Measurements from ENCODE around the gene OPHN1. TPM values are rescaled to one million over a fixed set of nuclear protein-coding genes. Genes with fewer than 3 reads are reported as not detected.

The OPHN1 gene
- total and polyA plus RNA-seq, 12 donors: 1.2 to 9.1 (median 5.2) TPM

DNA sequence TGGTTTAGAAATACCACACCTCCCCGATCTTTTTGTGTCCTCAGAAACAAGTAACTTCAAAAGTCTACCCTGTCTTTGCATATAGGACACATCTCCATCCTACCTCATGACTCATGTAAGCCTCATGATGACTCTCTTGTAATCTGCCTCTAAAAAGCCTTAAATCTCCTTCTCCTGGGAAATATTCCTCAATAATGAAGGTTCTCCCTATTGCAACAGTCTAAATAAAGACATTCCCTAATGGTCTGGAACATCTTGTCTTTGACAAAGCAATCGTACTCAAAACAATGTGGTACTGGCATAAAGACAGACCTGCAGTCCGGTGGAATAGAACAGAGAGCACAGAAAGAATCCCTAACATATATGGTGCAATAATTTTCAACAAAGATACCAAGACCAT lies 257.7 kb downstream of the OPHN1 start:
- Histone ChIP-seq H3K9me3 (replicated peaks in 1 of 3) (no peaks in the 10 kb centered on the region), H3K36me3 (replicated peaks in 1 of 2) (no peaks in the 10 kb centered on the region), H3K27me3 (no peaks in the 10 kb centered on the region), H3K27ac (no peak overlapping the region), H3K4me3 (no peak overlapping the region), H3K4me1 (replicated peaks in 1 of 2) (no peaks in the 10 kb centered on the region)
- 64 to 86% (median 69%) methylated on average over 3 of the region's 3 CpGs for WGBS, 4 donors
- no peak for DNase-seq
- intact Hi-C loops (cut with DNase I): no loop called here
- TF ChIP-seq POLR2A (IDR thresholded peaks at IDR 0.05): no peak
- TF ChIP-seq, protein P1, sequence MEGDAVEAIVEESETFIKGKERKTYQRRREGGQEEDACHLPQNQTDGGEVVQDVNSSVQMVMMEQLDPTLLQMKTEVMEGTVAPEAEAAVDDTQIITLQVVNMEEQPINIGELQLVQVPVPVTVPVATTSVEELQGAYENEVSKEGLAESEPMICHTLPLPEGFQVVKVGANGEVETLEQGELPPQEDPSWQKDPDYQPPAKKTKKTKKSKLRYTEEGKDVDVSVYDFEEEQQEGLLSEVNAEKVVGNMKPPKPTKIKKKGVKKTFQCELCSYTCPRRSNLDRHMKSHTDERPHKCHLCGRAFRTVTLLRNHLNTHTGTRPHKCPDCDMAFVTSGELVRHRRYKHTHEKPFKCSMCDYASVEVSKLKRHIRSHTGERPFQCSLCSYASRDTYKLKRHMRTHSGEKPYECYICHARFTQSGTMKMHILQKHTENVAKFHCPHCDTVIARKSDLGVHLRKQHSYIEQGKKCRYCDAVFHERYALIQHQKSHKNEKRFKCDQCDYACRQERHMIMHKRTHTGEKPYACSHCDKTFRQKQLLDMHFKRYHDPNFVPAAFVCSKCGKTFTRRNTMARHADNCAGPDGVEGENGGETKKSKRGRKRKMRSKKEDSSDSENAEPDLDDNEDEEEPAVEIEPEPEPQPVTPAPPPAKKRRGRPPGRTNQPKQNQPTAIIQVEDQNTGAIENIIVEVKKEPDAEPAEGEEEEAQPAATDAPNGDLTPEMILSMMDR (IDR thresholded peaks at IDR 0.05): no peak

DNA sequence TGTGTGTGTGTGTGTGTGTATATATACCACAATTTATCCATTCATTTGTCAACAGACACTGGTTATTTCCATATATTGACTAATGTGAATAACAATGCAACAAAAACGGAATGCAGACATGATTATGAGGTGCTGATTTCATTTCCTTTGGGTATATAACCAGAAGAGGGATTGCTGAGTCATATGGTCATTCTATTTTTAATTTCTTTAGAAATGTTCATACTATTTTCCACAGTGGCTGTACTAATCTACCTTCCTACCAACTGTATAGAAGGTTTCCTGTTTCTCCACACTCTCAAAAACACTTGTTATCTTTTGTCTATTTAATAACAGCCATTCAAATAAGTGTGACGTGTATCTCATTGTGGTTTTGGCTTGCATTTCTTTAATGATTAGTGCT lies 269.9 kb downstream of the OPHN1 start:
- H3K4me1 ChIP-seq (replicated peaks in 1 of 2): no peaks in the 10 kb centered on the region
- H3K9me3 ChIP-seq (replicated peaks in 1 of 3): no peaks in the 10 kb centered on the region
- 44 to 68% (median 60%) methylated on average over 2 of the region's 2 CpGs for WGBS, 4 donors
- no peak for TF ChIP-seq POLR2A (IDR thresholded peaks at IDR 0.05)
- TF ChIP-seq, protein P1 (IDR thresholded peaks at IDR 0.05): no peak
- no peaks in the 10 kb centered on the region for H3K36me3 ChIP-seq (replicated peaks in 1 of 2)
- H3K27ac ChIP-seq: no peak overlapping the region
- no peak overlapping the region for H3K4me3 ChIP-seq
- intact Hi-C loops (cut with DNase I): no loop called here
- DNase-seq: no peak
- H3K27me3 ChIP-seq: peaks cover 12% of the 10 kb centered on the region

DNA sequence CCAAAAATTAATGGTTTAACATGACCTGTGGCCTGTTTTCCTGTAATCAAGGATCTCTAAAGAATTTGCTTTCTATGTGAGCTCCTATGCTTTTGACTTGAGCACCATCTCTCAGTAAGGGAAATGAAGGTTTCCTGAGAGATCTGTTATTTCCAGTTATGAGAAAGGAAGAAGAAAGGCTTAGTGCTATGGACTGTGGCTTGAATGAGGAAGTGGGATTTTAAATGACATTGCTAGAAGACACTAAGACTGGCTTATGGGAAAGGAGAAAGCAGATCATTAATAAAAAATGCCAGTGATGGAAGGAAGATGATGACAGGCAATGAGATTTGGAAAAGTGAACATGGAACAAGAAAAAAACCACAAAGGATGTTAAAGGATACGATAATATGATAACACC lies 285.4 kb downstream of the OPHN1 start:
- H3K9me3 ChIP-seq (replicated peaks in 1 of 3): peaks cover 0 to 3% (median 0%) of the 10 kb centered on the region in 3 donors
- no peak overlapping the region for H3K27ac ChIP-seq
- H3K36me3 ChIP-seq (replicated peaks in 1 of 2): no peaks in the 10 kb centered on the region
- H3K27me3 ChIP-seq: no peaks in the 10 kb centered on the region
- DNase-seq: no peak
- WGBS, 4 donors: 40 to 60% (median 52%) methylated on average over 1 of the region's 1 CpG
- H3K4me3 ChIP-seq: no peak overlapping the region
- H3K4me1 ChIP-seq (replicated peaks in 1 of 2): no peaks in the 10 kb centered on the region
- TF ChIP-seq POLR2A (IDR thresholded peaks at IDR 0.05): no peak
- TF ChIP-seq, protein P1 (IDR thresholded peaks at IDR 0.05): no peak
- intact Hi-C loops (cut with DNase I): no loop called here

DNA sequence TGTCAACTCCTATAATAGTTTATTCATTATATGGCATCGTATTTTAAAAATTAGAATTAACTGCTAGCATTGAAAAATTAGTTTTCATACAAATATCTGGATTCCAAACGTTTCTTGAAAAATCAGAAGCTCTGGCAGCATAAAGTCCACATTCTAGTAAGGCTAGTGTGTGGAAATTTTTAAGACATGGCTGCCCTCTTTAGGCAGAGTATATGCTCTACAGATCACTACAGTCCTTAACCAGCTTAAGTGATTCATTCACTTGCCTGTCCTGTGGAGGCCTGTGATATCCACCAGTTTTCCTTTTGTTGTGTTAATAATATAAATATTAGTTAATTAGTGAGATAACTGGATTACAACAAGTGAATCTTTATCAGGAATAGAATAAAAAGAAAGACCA lies 287.2 kb downstream of the OPHN1 start:
- no peaks in the 10 kb centered on the region for H3K27me3 ChIP-seq
- no peak overlapping the region for H3K4me3 ChIP-seq
- H3K4me1 ChIP-seq (replicated peaks in 1 of 2): no peaks in the 10 kb centered on the region
- no peaks in the 10 kb centered on the region for H3K36me3 ChIP-seq (replicated peaks in 1 of 2)
- no peak overlapping the region for H3K27ac ChIP-seq
- 8 to 24% (median 16%) methylated on average over 2 of the region's 2 CpGs for WGBS, 4 donors
- intact Hi-C loops (cut with DNase I): no loop called here
- TF ChIP-seq POLR2A (IDR thresholded peaks at IDR 0.05): no peak
- TF ChIP-seq, protein P1 (IDR thresholded peaks at IDR 0.05): peak in 5 of 6 experiments; percentile 34 to 46 (median 36)
- peak in 1 of 7 donors; percentile 1 for DNase-seq
- peaks cover 0 to 3% (median 0%) of the 10 kb centered on the region in 3 donors for H3K9me3 ChIP-seq (replicated peaks in 1 of 3)

Measured in adrenal gland (tissue), 12 donors.